ENCODE measurements around the gene SHFL. TPM values are rescaled to one million over a fixed set of nuclear protein-coding genes. Genes with fewer than 3 reads are reported as not detected.

SHFL gene
- total and polyA plus RNA-seq, 2 of the 8 experiments (the other 6 are each of a cell fraction or from before 2014, with no cell fraction given) = 25.3 to 37.1 TPM

- TF ChIP-seq RXRA (IDR thresholded peaks at IDR 0.05; ENCODE audit: insufficient read depth, low read depth, low read length) (no peak), RAD21 (IDR thresholded peaks at IDR 0.05 in 1 of 2, conservative IDR thresholded peaks at IDR 0.05 in 1 of 2; ENCODE audit: low read depth in 2 of 2, low read length in 2 of 2) (no peak)
These were observed 14.2 kb downstream of the SHFL start (continued) for GRCh38 chr19:10100163-10100785.
